ENCODE measurements around the gene PTRH1. TPM values are rescaled to one million over a fixed set of nuclear protein-coding genes. Genes with fewer than 3 reads are reported as not detected.

Gene PTRH1
- total RNA-seq, 1 donor: 17.2 TPM

DNA sequence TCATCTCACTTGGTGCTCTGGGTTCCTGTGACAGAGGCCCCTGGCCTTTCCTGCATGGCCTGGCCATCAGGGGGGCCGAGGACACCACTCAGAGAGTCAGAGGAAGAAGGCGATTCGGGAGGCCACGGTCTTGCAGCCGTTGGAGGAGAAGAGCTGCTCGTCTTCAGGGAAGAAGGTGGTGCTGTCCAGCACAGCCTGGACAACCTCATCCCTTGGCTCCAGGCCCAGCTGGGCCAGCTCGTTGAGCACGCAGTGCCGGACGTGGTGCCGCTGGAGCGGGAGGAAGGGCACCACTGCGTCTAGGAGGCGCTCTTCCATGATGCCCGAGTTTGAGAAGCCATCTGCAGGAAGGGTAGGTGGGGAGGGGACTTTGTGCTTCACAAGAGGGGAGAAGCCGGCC is 16.5 kb upstream of the PTRH1 start:
- DNase-seq (ENCODE audit: low read depth): no peak
- TF ChIP-seq, protein P1, sequence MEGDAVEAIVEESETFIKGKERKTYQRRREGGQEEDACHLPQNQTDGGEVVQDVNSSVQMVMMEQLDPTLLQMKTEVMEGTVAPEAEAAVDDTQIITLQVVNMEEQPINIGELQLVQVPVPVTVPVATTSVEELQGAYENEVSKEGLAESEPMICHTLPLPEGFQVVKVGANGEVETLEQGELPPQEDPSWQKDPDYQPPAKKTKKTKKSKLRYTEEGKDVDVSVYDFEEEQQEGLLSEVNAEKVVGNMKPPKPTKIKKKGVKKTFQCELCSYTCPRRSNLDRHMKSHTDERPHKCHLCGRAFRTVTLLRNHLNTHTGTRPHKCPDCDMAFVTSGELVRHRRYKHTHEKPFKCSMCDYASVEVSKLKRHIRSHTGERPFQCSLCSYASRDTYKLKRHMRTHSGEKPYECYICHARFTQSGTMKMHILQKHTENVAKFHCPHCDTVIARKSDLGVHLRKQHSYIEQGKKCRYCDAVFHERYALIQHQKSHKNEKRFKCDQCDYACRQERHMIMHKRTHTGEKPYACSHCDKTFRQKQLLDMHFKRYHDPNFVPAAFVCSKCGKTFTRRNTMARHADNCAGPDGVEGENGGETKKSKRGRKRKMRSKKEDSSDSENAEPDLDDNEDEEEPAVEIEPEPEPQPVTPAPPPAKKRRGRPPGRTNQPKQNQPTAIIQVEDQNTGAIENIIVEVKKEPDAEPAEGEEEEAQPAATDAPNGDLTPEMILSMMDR (IDR thresholded peaks at IDR 0.05; ENCODE audit: insufficient read depth, low read length): no peak
- H3K4me3 ChIP-seq (ENCODE audit: low read depth, low read length): no peak overlapping the region

DNA sequence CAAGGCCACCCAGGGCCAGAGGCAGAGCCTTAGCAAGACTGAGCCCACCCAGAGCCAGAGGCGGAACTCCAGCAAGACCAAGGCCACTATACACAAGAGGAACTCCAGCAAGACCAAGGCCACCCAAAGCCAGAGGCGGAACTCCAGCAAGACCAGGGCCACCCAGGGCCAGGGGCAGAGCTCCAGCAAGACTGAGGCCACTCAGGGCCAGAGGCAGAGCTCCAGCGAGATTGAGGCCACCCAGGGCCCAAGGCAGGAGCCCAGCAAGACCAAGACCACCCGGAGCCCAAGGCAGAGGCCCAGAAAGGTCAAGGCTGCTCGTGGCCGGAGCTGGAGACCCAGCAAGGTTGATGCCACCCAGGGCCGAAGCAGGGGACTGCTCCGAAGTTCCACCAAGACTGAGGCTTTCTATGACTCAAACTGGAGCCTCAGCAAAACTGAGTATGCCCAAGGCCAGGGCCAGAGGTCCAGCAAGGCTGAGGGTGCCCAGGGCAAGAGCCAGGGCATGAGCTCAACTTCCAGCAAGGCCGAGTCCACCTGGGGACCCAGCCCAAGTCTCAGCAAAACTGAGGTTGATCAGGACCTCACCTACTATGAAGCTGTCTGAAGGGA is 15.4 kb upstream of the PTRH1 start:
- H3K4me3 ChIP-seq (ENCODE audit: low read depth, low read length): no peak overlapping the region
- TF ChIP-seq, protein P1 (IDR thresholded peaks at IDR 0.05; ENCODE audit: insufficient read depth, low read length): no peak
- no peak for DNase-seq (ENCODE audit: low read depth)

DNA sequence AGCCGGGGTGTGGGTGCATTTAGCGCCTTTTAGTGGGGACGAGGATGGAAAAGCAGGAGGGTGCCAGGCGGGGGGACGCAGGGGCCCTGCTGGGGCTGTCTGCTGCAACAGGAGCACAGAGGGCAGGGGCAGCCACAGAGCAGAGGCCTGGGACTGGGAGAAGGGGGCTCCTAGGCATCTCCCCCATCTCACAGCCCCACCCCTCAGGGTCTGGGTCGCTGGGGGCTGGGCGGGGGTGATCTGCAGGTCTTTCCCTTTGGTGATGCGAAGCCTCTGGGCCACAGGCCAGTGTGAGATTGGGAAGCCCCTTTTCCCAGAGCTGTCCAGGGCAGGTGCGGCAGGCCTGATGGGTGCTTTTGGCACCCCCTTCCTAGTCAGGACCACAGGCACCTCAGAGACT is 14.8 kb upstream of the PTRH1 start:
- no peak overlapping the region for H3K4me3 ChIP-seq (ENCODE audit: low read depth, low read length)
- DNase-seq (ENCODE audit: low read depth): no peak
- TF ChIP-seq, protein P1 (IDR thresholded peaks at IDR 0.05; ENCODE audit: insufficient read depth, low read length): no peak

DNA sequence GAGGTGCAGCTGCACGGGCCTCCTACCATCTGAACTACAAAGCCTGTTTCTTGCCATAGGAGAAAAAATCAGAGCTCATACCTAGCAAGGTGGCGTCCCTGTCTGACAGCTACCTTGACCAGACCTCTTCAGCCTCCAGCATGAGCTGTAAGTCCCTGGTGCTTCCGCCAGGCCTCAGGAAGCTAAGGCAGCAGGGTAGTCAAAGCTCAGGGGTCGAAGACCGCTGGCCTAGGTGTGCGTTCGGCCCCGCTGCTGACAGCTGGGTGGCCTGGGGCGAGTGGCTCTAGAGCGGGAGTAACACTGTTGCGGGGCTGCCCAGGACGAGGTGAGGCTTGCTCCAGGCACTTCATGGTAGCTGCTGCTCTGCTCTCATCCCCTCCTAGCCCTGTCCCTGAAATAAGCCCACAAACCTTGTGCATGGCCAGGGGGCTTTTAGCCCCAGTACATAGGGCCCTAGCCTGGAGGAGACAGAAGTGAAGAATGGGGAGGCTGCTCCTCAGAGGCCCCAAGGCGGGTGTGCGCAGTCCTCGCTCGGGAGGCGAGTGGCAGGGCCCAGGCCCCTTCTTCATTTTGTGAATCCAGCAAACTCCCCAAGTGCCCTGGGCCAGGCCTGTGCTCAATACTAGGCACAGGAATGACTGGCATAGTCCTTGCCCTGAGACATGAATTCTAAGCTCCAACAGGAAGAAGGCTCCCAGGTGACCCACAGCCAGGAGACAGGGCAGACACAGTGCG is 14.2 kb upstream of the PTRH1 start:
- no peak overlapping the region for H3K4me3 ChIP-seq (ENCODE audit: low read depth, low read length)
- no peak for DNase-seq (ENCODE audit: low read depth)
- TF ChIP-seq, protein P1 (IDR thresholded peaks at IDR 0.05; ENCODE audit: insufficient read depth, low read length): no peak

DNA sequence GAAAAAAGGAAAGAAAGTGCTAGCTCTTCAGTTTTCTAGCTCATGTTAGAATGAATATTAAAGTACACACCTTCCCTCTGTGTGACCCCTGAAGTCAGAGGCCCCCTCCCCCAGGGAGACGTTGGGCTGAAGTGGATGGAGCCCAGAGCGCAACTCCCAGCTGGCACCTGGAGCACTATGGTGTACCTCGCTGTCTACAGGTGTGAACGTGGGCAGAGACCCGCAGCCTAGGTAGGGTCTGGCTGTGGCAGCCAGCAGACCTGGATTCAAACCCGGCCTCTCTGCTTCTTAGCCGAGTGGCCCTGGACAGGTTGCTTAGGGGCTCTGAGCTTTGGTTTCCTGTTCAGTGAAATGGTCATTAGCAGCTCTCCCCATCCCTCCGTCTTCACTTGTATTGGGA is 13.3 kb upstream of the PTRH1 start:
- TF ChIP-seq, protein P1 (IDR thresholded peaks at IDR 0.05; ENCODE audit: insufficient read depth, low read length): no peak
- DNase-seq (ENCODE audit: low read depth): no peak
- H3K4me3 ChIP-seq (ENCODE audit: low read depth, low read length): no peak overlapping the region

DNA sequence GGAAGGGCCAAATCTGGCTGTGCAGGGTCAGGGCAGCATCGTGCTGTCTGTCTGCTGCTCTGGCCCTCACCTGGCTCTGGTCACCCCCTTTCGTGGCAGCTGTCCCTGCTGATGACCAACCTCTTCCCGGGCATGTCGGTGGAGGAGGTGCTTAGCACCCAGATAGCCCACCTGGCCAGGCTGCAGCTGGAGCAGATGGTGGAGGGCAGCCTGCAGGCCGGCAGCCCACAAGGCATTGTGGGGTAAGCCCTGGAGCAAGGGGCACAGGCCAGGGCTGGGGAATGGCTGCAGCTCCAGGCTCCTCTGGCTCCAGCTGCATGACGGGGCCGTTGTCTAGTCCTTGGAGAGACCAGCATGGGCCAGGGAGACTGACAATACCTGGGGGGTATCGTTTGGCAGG is 11.4 kb upstream of the PTRH1 start:
- TF ChIP-seq, protein P1 (IDR thresholded peaks at IDR 0.05; ENCODE audit: insufficient read depth, low read length): no peak
- H3K4me3 ChIP-seq (ENCODE audit: low read depth, low read length): no peak overlapping the region
- DNase-seq (ENCODE audit: low read depth): no peak
